Renal cortical epithelial cell (primary cell): Measurements from ENCODE around the gene LCN10. TPM values are rescaled to one million over a fixed set of nuclear protein-coding genes. Genes with fewer than 3 reads are reported as not detected.

ENCODE experiments used
- DNase-seq: peaks from one replicate; pipeline ENCODE4 v3.0.0-alpha.2; 2011; ENCODE audit warnings: low read depth
- total RNA-seq: library from RNA; depleted of rRNA; stranded (reverse); fragments of >200 nt; gene quantifications from 2 replicates; pipeline ENCODE4 v1.2.3, GENCODE V29; 2014

The LCN10 gene
- total RNA-seq, 1 donor from 2014 or later, result not detected

DNA sequence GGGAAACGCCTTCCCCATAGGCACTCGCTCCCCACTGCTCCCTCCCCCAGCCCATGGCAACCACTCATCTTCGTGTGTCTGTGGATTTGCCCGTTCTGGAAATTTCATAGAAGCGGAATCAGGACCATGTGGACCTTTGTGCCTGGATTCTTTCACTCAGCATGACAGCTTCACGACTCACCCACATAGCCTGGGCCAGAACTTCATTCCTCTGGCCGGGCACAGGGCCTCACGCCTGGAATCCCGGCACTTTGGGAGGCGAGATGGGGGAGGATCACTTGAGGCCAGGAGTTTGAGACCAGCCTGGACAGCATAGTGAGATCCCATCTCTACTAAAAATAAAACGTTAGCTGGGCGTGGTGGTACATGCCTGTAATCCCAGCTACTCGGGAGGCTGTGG, 42.4 kb downstream of the LCN10 start:
- DNase-seq, result no peak

GRCh38 chr9:136698635-136699246, 44.0 kb downstream of the LCN10 start:
- DNase-seq, result no peak

DNA sequence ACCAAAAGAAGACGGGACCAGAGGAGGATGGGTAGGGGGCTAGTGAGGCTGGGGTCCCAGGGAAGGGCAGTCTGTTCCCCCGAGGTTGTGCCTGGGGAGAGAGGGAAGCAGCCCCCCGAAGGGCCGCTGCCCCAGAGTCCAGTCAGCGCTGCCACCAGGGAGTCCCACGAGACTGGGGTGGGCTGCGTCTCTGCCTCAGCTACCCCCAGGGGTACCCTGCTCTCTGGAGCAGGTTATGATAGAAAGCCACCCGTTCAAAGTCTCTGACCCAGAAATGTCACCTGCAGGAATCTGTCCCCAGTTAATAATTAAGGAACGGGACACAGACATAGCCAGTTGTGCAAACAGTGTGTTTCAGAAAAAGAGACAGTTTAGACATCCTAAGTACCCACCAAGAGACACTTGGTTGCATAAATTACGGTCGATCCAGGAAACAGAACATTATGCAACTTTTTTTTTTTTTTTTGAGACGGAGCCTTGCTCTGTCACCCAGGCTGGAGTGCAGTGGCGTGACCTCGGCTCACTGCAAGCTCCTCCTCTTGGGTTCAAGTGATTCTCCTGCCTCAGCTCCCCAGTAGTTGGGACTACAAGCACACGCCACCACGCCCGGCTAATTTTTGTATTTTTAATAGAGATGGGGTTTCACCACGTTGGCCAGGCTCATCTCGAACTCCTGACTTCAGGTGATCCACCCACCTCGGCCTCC, 44.8 kb downstream of the LCN10 start:
- peak; percentile 58 for DNase-seq

- peak; percentile 25 for DNase-seq
Observed at GRCh38 chr9:136697146-136697820, 45.5 kb downstream of the LCN10 start.

DNA sequence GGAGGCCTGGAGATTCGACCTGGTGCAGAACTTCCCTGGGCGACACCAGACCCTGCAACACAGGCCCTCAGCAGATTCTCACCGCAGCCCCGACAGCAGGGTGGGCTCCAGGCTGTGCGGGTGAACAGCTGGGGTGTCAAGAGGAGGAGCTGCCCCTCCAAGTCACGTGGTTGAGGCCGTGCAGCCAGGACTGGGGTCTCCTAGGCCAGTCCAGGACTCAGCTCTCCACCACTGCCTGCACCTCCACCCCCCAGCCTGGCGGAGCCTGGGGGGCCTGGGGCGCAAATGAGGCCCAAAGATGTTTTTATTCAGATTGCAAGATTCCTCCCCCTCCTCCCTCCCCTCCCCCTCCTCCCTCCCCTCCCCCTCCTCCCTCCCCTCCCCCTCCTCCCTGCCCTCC, 46.2 kb downstream of the LCN10 start:
- DNase-seq, result no peak

DNA sequence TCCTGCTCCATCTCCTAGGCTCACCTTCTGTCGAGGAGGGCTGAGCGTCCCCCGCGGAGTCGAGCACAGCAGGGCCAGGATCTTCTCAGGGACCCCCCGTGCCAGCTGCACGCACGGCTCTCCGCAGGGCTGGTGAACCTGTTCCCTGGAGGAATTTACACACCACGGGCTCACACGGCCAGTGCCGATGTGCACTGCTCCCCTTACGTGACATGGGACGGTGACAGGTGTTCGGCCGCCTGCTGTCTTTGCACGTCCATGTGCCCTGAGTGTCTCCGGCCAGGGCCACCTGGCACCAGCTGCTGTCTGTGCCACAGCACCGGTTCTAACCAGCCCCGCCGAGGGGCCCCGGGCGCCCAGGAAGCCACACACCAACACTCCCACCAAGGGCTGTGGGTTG, 46.8 kb downstream of the LCN10 start:
- no peak for DNase-seq

DNA sequence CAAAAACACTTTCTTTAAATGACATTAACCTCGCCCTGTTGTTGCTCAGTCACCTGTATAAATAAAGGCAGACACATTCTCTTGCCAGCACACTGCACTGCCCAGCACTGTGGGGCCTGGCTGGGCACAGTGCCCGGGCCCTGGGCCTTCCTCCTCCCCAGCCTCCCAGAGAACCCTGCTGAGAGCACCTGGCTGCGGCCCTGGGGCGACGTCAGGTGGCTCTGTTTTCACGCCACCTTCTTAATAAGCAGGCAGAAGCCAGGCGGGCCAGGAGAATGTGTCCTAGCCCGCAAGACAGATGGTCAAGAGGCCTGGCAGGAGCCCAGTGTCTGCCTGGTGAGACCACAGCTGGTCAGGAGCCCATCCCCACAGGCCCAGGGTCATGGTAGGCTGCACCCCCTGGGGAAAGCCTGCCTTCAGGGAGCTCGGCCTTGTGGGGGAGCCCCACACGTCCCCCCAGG, 47.3 kb downstream of the LCN10 start:
- DNase-seq, result peak; percentile 79

GRCh38 chr9:136694872-136695247, 47.9 kb downstream of the LCN10 start:
- no peak for DNase-seq

DNA sequence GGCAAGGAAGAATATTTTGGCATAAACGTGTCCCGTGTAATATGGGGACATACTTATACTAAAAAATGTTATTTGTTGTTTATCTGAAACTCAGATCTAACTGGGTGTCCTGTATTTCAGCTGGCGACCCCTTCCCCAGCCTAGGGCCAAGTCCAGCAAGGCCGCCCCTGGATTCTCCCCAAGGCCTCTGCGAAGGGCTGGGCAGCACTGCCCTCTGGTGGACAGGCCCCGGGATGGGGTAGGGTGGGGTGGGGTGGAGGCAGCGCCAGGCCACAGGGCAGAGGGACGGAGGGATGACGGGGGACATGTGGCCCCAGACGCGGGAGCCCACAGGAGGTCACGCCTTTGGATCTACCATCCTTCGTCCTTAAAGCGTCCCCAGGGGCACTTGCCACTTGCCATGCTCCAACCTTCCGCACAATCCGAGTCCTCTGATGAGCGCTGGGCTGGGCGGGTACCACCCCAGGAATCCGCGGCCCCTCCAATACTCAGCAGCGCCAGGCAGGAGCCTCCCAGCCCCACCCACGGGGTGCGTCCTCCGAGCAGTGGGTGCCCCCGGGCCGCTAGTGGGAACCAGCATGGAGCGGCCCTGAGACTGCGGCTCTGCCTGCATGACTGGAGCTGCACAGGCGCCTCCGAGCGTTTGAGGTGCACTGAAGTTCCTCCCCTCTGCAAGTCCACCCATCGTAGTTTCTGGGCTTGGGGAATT, 48.4 kb downstream of the LCN10 start:
- no peak for DNase-seq

DNA sequence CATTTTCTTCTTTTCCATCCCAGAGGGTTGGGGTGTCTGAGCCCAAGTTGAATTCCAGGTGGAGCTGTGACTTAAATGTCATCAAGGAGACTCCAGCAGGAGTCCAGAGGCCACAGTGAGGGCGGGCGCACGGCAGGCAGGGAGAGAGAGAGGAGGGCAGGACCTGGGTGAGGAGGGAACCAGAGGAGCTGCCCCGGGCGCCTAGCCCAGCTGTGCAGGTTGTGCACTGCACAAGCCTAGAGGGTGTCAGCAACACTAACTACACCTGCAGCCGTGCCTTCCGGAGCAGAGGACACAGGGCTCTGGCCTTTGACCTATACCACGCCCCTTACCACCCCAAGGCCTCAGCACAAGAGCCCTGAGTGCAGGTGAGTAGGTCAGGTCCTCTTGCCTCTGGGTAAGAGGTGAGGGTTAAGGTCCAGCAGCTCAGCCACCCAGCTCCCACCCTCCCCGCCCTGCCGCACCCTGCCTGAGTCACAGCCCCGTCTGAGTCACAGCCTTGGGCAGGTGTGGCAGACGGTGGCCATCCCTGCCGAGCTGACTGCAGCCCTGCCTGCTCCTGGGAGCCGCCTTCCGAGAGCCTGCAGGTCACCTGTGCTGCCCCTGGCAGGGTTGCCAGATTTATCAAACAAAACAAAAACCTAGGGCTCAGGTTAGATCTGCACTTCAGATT, 49.1 kb downstream of the LCN10 start:
- DNase-seq, result peak; percentile 76

DNA sequence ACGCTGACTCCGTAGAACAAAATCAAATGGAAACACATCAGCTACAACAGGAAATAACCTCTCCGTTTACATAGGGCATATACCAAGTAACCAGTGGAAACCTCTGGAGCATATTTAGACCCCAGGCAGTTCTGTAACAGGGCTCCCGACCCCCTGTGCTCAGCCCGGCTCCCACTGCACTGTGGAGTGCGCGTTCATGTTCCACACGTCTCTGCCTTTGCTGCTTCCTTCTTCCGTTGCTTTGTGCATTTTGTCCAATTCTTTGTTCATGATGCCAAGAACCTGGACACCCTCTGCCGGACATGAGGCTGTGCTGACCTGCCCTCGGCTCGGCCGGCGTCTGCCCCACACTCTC, 49.6 kb downstream of the LCN10 start:
- DNase-seq, result no peak

GRCh38 chr9:136692185-136693134, 50.3 kb downstream of the LCN10 start:
- no peak for DNase-seq

DNA sequence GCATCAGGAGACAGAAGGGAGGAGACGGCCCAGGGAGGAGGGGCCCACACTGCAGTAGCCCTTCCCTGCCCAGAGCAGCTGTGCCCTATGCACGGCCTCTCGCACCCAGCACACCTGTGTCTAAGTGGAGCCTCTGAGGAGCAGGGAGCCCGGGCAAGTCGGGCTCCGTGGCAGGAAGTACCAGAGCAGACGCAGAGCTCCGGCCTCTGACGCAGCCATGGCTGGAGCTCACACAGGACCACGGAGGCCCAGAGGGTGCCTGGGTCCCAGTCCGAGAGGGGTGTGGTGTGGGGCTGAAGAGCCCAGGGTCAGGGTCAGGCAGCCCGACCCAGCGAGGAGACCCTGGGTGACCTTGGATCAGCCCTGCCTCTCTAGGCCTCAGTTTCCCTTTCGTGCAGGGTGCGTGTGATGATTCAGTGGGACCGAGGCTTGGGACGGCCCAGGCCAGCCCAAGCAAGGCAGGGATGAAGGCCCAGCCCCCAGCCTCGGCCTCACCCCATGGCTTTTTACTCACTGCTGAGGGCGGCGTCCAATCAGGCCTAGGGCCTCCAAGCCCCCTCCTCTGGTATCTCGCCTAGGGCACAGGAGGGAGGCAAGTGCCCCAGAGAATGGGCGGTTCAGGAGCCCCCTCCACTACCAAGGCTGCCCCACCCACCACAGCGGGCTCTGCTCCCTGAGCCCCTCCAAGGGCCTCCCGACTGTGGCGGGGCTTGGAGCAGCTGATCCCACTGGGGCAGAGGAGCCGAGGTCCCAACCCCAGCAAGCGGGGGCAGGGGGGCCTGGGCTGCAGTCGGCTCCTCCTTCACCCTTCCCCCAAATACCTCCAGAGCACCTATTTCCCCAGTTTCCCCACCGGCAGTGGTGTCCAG, 51.2 kb downstream of the LCN10 start:
- DNase-seq, result no peak

DNA sequence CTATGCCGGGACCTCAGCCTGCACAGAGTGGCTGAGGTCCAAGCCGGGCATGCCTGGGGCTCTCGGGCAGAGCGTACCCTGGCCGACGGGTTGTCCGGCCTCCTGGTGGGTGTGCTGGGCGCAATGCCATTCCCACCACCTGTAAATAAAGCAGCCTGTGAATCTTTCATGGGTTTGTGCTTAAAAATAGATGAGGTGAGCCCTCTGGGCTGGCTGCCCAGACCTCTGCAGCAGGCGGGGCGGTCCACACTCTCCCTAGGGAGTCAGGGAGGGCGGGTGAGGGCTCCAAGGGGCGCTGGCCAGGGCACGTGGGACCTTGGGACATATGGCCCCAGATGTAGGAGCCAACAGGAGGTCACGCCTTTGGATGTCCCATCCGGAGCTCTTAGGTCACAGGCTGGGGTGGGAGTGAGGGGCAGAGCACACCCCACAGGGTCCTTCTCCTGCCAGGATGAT, 51.9 kb downstream of the LCN10 start:
- DNase-seq, result no peak

DNA sequence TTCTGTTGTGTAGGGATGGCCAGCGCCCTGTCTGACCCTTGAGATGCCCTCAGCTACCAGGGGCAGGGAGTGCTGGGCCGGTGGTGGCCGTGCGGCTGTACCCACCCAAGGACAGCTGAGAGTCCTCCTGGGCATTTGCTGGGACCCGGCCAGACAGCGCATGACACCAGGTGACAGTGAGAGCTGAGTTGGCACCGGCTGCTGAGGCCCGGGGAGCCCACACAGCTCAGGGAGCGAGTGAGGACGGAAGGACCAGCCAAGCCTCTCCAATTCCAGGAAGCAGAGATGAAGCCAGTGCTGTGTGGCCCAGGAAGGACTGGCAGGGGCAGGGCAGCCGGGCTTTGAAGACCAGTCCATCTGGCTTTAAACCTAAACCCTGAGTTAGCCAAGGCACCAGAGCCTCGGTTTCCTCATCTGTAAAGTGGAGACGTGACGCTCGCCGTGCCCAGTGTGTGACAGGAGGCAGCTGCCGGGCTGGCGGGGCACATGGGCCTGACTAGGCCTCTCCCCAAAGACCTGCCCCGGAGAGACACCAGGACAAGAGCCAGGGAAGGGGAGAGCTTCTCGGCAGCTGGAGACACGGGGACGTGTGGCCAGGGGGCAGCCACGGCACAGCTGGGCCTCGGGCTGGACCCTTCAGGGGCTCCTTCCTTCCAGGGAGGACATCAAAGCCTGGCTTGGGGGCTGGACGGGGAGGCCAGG, 52.5 kb downstream of the LCN10 start:
- DNase-seq, result no peak

DNA sequence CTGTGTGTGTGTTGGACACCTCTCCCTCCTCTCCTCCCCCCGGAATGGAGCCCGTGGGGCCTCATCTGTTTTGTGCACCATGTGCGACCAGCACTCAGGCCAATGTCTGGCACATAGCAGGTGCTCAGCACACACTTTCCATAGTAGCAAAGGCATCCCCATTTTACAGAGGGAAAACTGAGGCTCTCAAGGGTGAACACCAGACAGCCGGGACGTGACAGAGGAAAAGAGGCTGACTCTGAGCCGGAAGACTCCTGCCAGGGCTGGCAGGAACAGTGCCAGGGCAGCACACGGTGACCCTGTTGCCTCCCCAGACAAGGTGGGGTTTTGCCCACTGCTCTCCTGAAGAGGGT, 53.7 kb downstream of the LCN10 start:
- no peak for DNase-seq

DNA sequence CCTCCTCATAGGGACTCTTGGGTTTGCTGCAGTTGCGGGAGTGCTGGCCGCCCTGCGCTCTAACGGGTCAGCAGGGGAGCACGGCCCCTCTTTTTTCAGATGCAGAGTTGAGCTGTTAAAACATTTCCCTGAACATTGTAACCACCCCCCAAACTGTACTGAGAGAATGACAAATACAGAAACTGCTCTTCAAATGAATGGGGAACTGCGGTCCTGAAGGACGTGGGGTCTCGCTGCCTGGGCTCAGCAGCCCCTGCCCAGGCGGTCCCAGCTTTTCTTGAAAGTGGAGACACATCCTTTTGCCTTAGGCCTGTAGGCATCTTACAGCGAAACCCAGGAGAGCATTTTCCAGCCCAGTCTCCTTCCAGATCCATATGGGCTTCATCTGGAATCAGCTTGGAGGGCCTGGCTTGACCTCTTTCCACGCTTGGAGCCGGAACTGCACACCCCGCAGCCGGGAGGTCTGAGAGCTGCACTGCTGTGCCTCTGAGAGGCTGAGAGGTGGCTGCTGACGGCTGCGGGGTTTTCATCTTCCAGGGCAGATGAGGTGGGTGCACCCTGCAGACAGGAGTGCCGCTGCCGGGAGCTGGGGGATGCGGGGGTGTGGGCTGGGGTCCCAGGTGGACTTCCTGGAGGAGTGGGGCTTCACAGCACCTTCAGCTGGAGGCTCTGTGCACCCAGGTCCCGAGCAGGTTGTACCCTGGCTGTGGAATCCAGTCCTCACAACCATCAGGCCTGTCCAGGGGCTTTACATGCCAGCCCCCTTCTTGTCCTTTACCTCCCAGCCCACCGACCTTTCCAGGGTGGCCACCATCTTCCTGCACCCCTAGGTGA, 54.2 kb downstream of the LCN10 start:
- DNase-seq, result no peak
